ENCODE data around the gene BMPR1B. TPM values are rescaled to one million over a fixed set of nuclear protein-coding genes. Genes with fewer than 3 reads are reported as not detected.

The BMPR1B gene
- total and polyA plus RNA-seq, 2 donors from 2014 or later: 4.1 to 5.5 TPM

DNA sequence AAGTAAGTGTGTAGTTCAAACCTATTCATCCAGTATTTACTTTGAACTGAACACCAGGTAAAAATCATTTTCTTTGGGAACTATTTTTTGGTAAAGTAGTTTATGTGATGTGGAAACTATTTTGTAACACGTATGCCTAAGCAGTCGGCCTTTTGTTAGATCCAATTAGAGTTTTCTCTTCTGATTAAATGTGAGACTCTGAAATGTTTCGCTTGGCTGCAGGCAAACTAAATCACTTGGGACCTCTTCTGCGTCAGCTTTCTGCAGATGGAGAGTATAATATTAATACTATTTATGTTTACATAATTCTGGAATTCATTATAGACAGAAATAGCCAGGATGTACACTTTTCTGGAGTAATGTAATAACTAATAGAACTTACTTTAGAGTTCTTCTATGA, 46.9 kb downstream of the BMPR1B start:
- Histone ChIP-seq H3K27me3 (ENCODE audit: control insufficient read depth, insufficient read depth, low read length) (no peaks in the 10 kb centered on the region), H3K27ac (ENCODE audit: low read depth in 2 of 2, low read length in 2 of 2) (no peak overlapping the region), H3K36me3 (ENCODE audit: control insufficient read depth in 2 of 3, insufficient read depth in 3 of 3, low read length in 3 of 3) (no peaks in the 10 kb centered on the region), H3K9me3 (ENCODE audit: control insufficient read depth in 2 of 3, insufficient read depth in 1 of 3, low read length in 3 of 3) (no peaks in the 10 kb centered on the region), H3K4me1 (ENCODE audit: control insufficient read depth in 2 of 3, insufficient read depth in 2 of 3, low read depth in 1 of 3, low read length in 3 of 3) (no peaks in the 10 kb centered on the region), H3K4me3 (ENCODE audit: low read length in 3 of 3) (no peak overlapping the region), H3K9ac (ENCODE audit: low read length in 3 of 3) (no peak overlapping the region)
- no peak for TF ChIP-seq CTCF (IDR thresholded peaks at IDR 0.05; ENCODE audit: borderline replicate concordance, extremely low read depth, insufficient read depth)
- FAIRE-seq: no peak
- no peak for DNase-seq
- intact Hi-C loops (cut with DNase I): no loop called here

DNA sequence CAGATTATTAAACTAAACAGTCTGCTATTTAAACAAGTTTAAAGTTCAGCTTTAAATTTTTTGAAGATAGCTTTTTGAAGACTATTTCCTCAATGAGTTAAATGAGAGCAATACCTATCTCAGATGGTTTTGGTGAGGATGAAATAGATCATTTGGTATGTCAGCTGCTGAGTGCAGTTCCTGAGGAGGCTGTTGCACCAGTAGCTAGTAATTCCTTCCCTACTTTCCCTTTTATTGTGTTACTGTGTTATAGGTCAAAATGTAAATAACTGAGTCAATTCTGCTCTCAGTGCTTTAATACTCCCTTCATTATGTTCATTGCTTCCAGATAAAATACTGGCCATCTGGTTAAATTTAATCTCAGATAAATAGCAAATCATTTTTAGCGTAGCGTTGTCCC, 48.6 kb downstream of the BMPR1B start:
- no peak for FAIRE-seq
- no peak for DNase-seq

GRCh38 chr4:94811643-94812042, 53.9 kb downstream of the BMPR1B start:
- Histone ChIP-seq H3K9ac (ENCODE audit: low read length in 3 of 3) (no peak overlapping the region), H3K4me1 (ENCODE audit: control insufficient read depth in 2 of 3, insufficient read depth in 2 of 3, low read depth in 1 of 3, low read length in 3 of 3) (no peaks in the 10 kb centered on the region), H3K27ac (ENCODE audit: low read depth in 2 of 2, low read length in 2 of 2) (no peak overlapping the region), H3K36me3 (ENCODE audit: control insufficient read depth in 2 of 3, insufficient read depth in 3 of 3, low read length in 3 of 3) (no peaks in the 10 kb centered on the region), H3K4me3 (ENCODE audit: low read length in 3 of 3) (no peak overlapping the region), H3K9me3 (ENCODE audit: control insufficient read depth in 2 of 3, insufficient read depth in 1 of 3, low read length in 3 of 3) (no peaks in the 10 kb centered on the region), H3K27me3 (ENCODE audit: control insufficient read depth, insufficient read depth, low read length) (no peaks in the 10 kb centered on the region)
- DNase-seq: no peak
- FAIRE-seq: no peak
- no peak for TF ChIP-seq CTCF (IDR thresholded peaks at IDR 0.05; ENCODE audit: borderline replicate concordance, extremely low read depth, insufficient read depth)
- intact Hi-C loops (cut with DNase I): no loop called here

More for the DNA sequence above, 48.6 kb downstream of the BMPR1B start:
- TF ChIP-seq CTCF (IDR thresholded peaks at IDR 0.05; ENCODE audit: borderline replicate concordance, extremely low read depth, insufficient read depth): no peak
- H3K27me3 ChIP-seq (ENCODE audit: control insufficient read depth, insufficient read depth, low read length): no peaks in the 10 kb centered on the region
- no peak overlapping the region for H3K4me3 ChIP-seq (ENCODE audit: low read length in 3 of 3)
- no peak overlapping the region for H3K27ac ChIP-seq (ENCODE audit: low read depth in 2 of 2, low read length in 2 of 2)
- H3K4me1 ChIP-seq (ENCODE audit: control insufficient read depth in 2 of 3, insufficient read depth in 2 of 3, low read depth in 1 of 3, low read length in 3 of 3): no peaks in the 10 kb centered on the region
- H3K36me3 ChIP-seq (ENCODE audit: control insufficient read depth in 2 of 3, insufficient read depth in 3 of 3, low read length in 3 of 3): no peaks in the 10 kb centered on the region
- intact Hi-C loops (cut with DNase I): no loop called here
- H3K9me3 ChIP-seq (ENCODE audit: control insufficient read depth in 2 of 3, insufficient read depth in 1 of 3, low read length in 3 of 3): no peaks in the 10 kb centered on the region
- no peak overlapping the region for H3K9ac ChIP-seq (ENCODE audit: low read length in 3 of 3)

DNA sequence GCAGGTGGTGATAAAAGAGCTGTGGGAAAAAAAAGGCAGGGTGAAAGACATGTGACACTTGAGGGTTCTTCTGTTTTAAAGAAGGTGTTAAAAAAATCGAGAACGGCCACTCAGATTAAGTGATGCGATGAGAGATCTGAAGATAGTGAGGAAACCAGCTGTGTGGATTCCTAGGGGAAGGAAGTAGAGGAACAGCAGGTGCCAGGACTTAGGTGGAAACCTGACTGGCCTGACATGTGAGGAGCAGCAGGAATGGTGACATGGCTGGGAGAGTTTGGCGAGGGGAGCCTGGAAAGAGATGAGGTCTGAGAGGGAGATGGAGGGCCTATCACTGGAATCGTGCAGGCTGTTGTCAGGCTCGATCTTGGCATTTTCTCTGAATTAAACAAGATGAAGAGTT, 55.5 kb downstream of the BMPR1B start:
- Histone ChIP-seq H3K27ac (ENCODE audit: low read depth in 2 of 2, low read length in 2 of 2) (no peak overlapping the region), H3K36me3 (ENCODE audit: control insufficient read depth in 2 of 3, insufficient read depth in 3 of 3, low read length in 3 of 3) (no peaks in the 10 kb centered on the region), H3K9ac (ENCODE audit: low read length in 3 of 3) (no peak overlapping the region), H3K4me1 (ENCODE audit: control insufficient read depth in 2 of 3, insufficient read depth in 2 of 3, low read depth in 1 of 3, low read length in 3 of 3) (no peaks in the 10 kb centered on the region), H3K9me3 (ENCODE audit: control insufficient read depth in 2 of 3, insufficient read depth in 1 of 3, low read length in 3 of 3) (no peaks in the 10 kb centered on the region), H3K4me3 (ENCODE audit: low read length in 3 of 3) (no peak overlapping the region), H3K27me3 (ENCODE audit: control insufficient read depth, insufficient read depth, low read length) (no peaks in the 10 kb centered on the region)
- no peak for TF ChIP-seq CTCF (IDR thresholded peaks at IDR 0.05; ENCODE audit: borderline replicate concordance, extremely low read depth, insufficient read depth)
- intact Hi-C loops (cut with DNase I): no loop called here
- no peak for DNase-seq
- FAIRE-seq: no peak

Measured in kidney (tissue), 14 donors.